ENCODE results near the gene NR2E3.

DNA sequence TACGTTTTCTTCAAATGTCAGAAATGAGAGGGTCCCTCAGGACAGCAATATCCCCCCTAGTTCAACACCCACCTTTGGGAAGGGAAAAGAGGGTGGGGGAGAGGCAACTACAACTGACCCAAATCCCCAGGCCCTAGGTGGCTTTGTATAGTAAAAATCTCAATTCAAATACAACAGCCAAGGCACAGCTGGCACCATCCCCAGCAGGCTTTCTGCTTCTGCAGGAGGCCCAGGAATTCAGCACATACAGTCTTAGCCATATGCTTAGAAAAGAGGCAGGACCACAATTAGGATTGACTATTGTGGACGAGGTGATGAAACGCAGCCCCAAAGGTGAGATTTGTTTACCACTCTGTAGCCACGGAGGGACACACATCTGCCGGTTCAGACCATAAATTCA lies 15.8 kb downstream of the NR2E3 start:
- TF ChIP-seq CTCF (conservative IDR thresholded peaks at IDR 0.05; ENCODE audit: low read length) (no peak), EZH2phosphoT487 (IDR thresholded peaks at IDR 0.05; ENCODE audit: borderline replicate concordance) (no peak)
